ENCODE results near the gene ZBTB20. TPM values are rescaled to one million over a fixed set of nuclear protein-coding genes. Genes with fewer than 3 reads are reported as not detected.

The ZBTB20 gene
- total RNA-seq, 6 experiments from 2014 or later = 8.0 to 14.1 (median 10.4) TPM

DNA sequence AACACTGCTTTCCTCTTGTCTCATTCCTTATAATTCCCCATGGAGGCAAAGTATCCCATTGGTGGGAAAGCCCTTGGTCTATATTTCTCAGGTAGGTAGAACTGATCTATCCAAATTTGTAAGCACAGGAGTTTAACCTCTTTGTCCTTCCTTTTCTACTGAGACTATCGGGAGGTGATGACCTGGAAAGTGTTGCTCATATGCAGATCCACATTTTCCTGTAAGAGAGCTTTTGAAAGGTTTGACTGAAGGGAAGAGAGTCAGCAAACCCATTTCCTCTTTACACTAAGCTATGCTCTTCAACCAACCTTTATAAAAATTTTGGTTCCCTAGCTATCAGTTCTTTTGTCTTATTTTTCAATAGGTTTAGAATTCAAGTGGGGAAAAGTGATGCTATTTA is 652.6 kb downstream of the ZBTB20 start:
- Mint-ChIP-seq H3K36me3 (ENCODE audit: low read depth) (no peaks in the 10 kb centered on the region), H3K9me3 (no peaks in the 10 kb centered on the region), H3K27me3 (ENCODE audit: insufficient read depth) (no peaks in the 10 kb centered on the region), H3K4me1 (ENCODE audit: low read depth) (peaks cover 54% of the 10 kb centered on the region), H3K27ac (peak overlapping the region; percentile 68; the same call in 1 of the 2 replicates), H3K4me3 (no peak overlapping the region)
- TF ChIP-seq, protein P1, sequence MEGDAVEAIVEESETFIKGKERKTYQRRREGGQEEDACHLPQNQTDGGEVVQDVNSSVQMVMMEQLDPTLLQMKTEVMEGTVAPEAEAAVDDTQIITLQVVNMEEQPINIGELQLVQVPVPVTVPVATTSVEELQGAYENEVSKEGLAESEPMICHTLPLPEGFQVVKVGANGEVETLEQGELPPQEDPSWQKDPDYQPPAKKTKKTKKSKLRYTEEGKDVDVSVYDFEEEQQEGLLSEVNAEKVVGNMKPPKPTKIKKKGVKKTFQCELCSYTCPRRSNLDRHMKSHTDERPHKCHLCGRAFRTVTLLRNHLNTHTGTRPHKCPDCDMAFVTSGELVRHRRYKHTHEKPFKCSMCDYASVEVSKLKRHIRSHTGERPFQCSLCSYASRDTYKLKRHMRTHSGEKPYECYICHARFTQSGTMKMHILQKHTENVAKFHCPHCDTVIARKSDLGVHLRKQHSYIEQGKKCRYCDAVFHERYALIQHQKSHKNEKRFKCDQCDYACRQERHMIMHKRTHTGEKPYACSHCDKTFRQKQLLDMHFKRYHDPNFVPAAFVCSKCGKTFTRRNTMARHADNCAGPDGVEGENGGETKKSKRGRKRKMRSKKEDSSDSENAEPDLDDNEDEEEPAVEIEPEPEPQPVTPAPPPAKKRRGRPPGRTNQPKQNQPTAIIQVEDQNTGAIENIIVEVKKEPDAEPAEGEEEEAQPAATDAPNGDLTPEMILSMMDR (IDR thresholded peaks at IDR 0.05) = no peak
- no peak for DNase-seq

DNA sequence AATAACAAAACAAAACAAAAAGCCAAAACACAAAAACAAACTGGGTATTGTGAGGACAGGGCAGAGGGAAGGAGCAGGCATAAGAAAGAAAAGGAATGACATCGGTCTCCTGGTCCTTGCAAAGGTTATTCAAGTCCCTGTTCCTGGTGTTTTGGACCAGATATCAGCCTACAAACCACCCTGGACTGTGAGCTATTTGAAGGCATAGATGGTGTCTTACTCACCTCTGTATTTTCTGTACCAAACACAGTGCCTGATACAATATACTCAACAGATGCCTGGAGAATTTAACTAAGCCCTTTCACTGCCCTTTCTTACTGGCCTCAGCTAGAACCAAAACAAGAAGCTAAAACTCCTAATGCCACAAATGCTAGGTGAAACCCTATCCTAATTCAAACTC is 656.3 kb downstream of the ZBTB20 start:
- H3K36me3 Mint-ChIP-seq (ENCODE audit: low read depth) = no peaks in the 10 kb centered on the region
- no peaks in the 10 kb centered on the region for H3K9me3 Mint-ChIP-seq
- peaks cover 17% of the 10 kb centered on the region for H3K4me1 Mint-ChIP-seq (ENCODE audit: low read depth)
- no peak overlapping the region for H3K27ac Mint-ChIP-seq
- H3K27me3 Mint-ChIP-seq (ENCODE audit: insufficient read depth) = no peaks in the 10 kb centered on the region
- no peak overlapping the region for H3K4me3 Mint-ChIP-seq
- TF ChIP-seq, protein P1 (IDR thresholded peaks at IDR 0.05) = no peak
- no peak for DNase-seq

DNA sequence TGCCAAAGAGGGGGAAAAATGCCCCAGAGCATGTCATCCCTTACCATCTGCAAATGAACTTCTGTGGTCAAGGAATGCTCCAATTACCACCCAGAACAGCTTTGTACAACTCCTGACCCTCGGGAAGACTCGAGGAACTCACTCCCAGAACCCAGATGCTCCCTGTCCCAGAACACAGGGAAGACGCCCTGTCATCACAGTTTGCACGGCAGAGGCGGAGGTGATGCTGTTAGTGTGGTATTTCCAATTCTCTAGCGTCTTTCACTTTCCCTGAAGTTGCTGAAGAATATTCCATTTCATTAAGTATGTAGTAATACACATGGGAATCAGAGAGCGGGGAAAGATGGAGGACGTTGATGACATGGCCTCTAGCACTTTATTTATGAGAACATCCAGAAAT is 659.6 kb downstream of the ZBTB20 start:
- DNase-seq = no peak
- no peaks in the 10 kb centered on the region for H3K4me1 Mint-ChIP-seq (ENCODE audit: low read depth)
- no peaks in the 10 kb centered on the region for H3K9me3 Mint-ChIP-seq
- TF ChIP-seq, protein P1 (IDR thresholded peaks at IDR 0.05) = no peak
- no peaks in the 10 kb centered on the region for H3K36me3 Mint-ChIP-seq (ENCODE audit: low read depth)
- no peaks in the 10 kb centered on the region for H3K27me3 Mint-ChIP-seq (ENCODE audit: insufficient read depth)
- H3K4me3 Mint-ChIP-seq = no peak overlapping the region
- no peak overlapping the region for H3K27ac Mint-ChIP-seq

DNA sequence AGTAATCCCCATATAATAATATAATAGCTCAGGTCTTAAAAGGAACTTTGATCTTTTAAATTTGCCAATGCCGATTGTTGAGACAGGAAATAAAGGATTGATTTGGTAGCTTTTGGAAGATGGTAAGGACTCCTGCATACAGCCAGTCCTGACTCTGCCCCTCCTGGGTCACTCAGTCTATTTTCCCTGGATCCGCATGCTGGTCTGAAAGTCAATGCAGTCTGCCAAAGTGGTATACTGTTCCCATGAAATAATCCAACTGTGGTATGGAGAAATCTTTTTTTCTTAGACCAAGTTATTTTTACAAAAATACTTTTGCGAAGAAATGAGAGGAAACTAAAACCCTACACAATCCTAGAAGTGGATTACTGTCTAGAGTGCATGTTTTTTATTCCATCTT is 662.2 kb downstream of the ZBTB20 start:
- Mint-ChIP-seq H3K27ac (no peak overlapping the region), H3K4me3 (no peak overlapping the region), H3K27me3 (ENCODE audit: insufficient read depth) (no peaks in the 10 kb centered on the region), H3K4me1 (ENCODE audit: low read depth) (peaks cover 6% of the 10 kb centered on the region), H3K9me3 (no peaks in the 10 kb centered on the region), H3K36me3 (ENCODE audit: low read depth) (no peaks in the 10 kb centered on the region)
- TF ChIP-seq, protein P1 (IDR thresholded peaks at IDR 0.05) = no peak
- DNase-seq = no peak

DNA sequence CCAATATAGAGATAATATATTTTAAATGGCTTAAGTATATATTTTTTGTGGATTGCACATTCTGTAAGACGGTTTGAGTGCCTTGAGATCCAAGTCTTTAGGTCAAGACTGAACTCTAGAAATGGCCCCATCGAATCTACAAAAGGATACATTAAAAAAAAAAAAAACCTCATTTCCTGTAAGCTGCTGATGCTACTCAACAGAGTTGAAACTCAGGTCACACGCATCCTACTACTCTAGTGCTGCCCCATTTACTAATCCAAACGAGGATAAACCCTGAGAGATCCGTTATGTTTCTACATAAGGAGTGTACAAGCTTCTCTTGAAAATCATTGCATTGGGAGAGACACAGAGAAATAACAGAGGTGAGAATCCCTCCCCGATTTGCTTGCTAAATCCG is 666.0 kb downstream of the ZBTB20 start:
- Mint-ChIP-seq H3K9me3 (no peaks in the 10 kb centered on the region), H3K27me3 (ENCODE audit: insufficient read depth) (no peaks in the 10 kb centered on the region), H3K4me1 (ENCODE audit: low read depth) (peaks cover 10% of the 10 kb centered on the region), H3K36me3 (ENCODE audit: low read depth) (no peaks in the 10 kb centered on the region), H3K4me3 (no peak overlapping the region), H3K27ac (no peak overlapping the region)
- DNase-seq = no peak
- TF ChIP-seq, protein P1 (IDR thresholded peaks at IDR 0.05) = no peak

DNA sequence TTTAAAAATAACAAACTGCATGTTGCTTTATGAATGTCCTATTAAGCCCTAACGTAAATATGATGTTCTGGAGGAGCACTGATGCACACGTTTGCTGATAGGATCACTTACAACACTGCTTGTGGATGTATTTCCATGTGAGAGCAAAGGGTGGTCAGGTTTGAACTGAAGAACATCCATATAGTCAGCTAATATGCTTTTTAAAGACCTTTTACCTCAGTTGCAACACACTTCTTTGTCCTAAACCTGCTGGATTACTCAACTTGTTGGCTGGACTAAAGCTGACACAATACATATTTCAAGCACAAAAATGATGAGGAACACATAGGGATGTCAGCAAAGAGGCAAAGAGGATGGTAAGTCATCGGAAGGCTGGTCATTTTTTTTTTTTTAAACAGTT is 666.6 kb downstream of the ZBTB20 start:
- Mint-ChIP-seq H3K4me1 (ENCODE audit: low read depth) (peaks cover 10% of the 10 kb centered on the region), H3K4me3 (no peak overlapping the region), H3K36me3 (ENCODE audit: low read depth) (no peaks in the 10 kb centered on the region), H3K9me3 (no peaks in the 10 kb centered on the region), H3K27me3 (ENCODE audit: insufficient read depth) (no peaks in the 10 kb centered on the region), H3K27ac (no peak overlapping the region)
- DNase-seq = no peak
- TF ChIP-seq, protein P1 (IDR thresholded peaks at IDR 0.05) = no peak

All from HFFc6 (cell line).